VCaP (cell line): ENCODE measurements around the gene ACOT7.

ENCODE experiments used
- H3K27ac ChIP-seq: fragments of 450-650 bp; 2 replicates; pipeline ENCODE4 v1.5.1; 2017
- CTCF ChIP-seq: fragments of 450-650 bp; conservative IDR thresholded peaks from 2 replicates; pipeline ENCODE4 v1.5.1; 2017; ENCODE audit warnings: mild to moderate bottlenecking, moderate library complexity

The ACOT7 gene

GRCh38 chr1:6245086-6245868 is 148.3 kb downstream of the ACOT7 start:
- TF ChIP-seq CTCF = peak; percentile 91
- H3K27ac ChIP-seq = peak overlapping the region; percentile 71

GRCh38 chr1:6244401-6245049 is 149.0 kb downstream of the ACOT7 start:
- no peak overlapping the region for H3K27ac ChIP-seq
- no peak for TF ChIP-seq CTCF

- no peak for TF ChIP-seq CTCF
- H3K27ac ChIP-seq = peak within 1 kb of the TSS; percentile 71
Measured at GRCh38 chr1:6243993-6244392, 149.6 kb downstream of the ACOT7 start, which contains the start of gene HES3. HES3 (plus strand) TSS chr1:6244179; CDS start chr1:6244366, 187 bp downstream.

GRCh38 chr1:6243053-6243834 is 150.3 kb downstream of the ACOT7 start:
- no peak overlapping the region for H3K27ac ChIP-seq
- no peak for TF ChIP-seq CTCF

- peak overlapping the region; percentile 7; the same call in 1 of the 2 replicates for H3K27ac ChIP-seq
- TF ChIP-seq CTCF = no peak
Measured at GRCh38 chr1:6241887-6242740, 151.5 kb downstream of the ACOT7 start.

- no peak overlapping the region for H3K27ac ChIP-seq
- TF ChIP-seq CTCF = no peak
Measured at GRCh38 chr1:6241107-6241886, 152.3 kb downstream of the ACOT7 start.
